ENCODE results near the gene NSRP1.

GRCh38 chr17:30225112-30225511 is 108.5 kb downstream of the NSRP1 start:
- TF ChIP-seq TAF1 (IDR thresholded peaks at IDR 0.05; ENCODE audit: low read depth, low read length) (no peak), POLR2AphosphoS5 (IDR thresholded peaks at IDR 0.05; ENCODE audit: low read depth, low read length) (no peak), POLR2A (IDR thresholded peaks at IDR 0.05; ENCODE audit: low read depth, low read length) (no peak), PAX5 (IDR thresholded peaks at IDR 0.05; ENCODE audit: insufficient read depth, low read length, severe bottlenecking) (no peak)
